ENCODE results near the gene MAP2. TPM values are rescaled to one million over a fixed set of nuclear protein-coding genes. Genes with fewer than 3 reads are reported as not detected.

The MAP2 gene
- total and polyA plus RNA-seq, 2 experiments from 2014 or later, result 2.9 to 4.4 TPM

DNA sequence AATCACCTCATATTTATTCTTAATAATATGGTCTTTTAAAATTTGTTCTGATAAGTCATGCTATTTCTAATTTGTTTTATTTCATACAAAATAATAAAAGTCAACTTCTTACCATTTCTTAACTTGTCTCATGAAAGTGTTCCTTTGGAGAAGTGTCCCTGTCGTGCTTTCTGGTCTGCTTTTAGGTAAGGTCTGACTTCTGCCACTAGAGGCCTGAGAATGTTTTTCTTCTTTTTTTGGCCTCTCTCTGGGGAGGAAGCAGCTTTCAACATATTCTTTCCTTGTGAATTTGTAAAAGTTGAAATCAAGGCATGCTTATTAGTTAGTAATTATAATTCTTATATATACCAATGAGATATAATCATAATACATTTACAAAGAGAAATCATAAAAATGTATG, 39.4 kb downstream of the MAP2 start:
- DNase-seq (ENCODE audit: low spot score), result peak; percentile 40
- Mint-ChIP-seq H3K9me3 (no peaks in the 10 kb centered on the region), H3K4me3 (no peak overlapping the region), H3K36me3 (ENCODE audit: low read depth) (no peaks in the 10 kb centered on the region; the same call in 2 of the 3 replicates), H3K27ac (no peak overlapping the region), H3K4me1 (peaks cover 18% of the 10 kb centered on the region), H3K27me3 (ENCODE audit: insufficient read depth, low read depth, poor library complexity) (peaks cover 2% of the 10 kb centered on the region)
- no peak overlapping the region for H3K27ac ChIP-seq (ENCODE audit: low read depth)
- H4K20me1 ChIP-seq (replicated peaks; ENCODE audit: insufficient read depth), result no peaks in the 10 kb centered on the region
- no peak overlapping the region for H2AFZ ChIP-seq
- H3K36me3 ChIP-seq (ENCODE audit: insufficient read depth), result no peaks in the 10 kb centered on the region
- H3K4me2 ChIP-seq, result no peak overlapping the region
- H3K9me2 ChIP-seq (ENCODE audit: insufficient read depth), result no peaks in the 10 kb centered on the region
- no peaks in the 10 kb centered on the region for H3F3A ChIP-seq (replicated peaks; ENCODE audit: low read depth)
- H3K79me2 ChIP-seq (replicated peaks; ENCODE audit: insufficient read depth), result no peaks in the 10 kb centered on the region
- no peaks in the 10 kb centered on the region for H3K27me3 ChIP-seq (ENCODE audit: insufficient read depth)
- peak; percentile 63 for ATAC-seq
- no peak overlapping the region for H3K4me3 ChIP-seq
- H3K4me1 ChIP-seq (ENCODE audit: insufficient read depth), result peaks cover 8% of the 10 kb centered on the region
- TF ChIP-seq, protein P1, sequence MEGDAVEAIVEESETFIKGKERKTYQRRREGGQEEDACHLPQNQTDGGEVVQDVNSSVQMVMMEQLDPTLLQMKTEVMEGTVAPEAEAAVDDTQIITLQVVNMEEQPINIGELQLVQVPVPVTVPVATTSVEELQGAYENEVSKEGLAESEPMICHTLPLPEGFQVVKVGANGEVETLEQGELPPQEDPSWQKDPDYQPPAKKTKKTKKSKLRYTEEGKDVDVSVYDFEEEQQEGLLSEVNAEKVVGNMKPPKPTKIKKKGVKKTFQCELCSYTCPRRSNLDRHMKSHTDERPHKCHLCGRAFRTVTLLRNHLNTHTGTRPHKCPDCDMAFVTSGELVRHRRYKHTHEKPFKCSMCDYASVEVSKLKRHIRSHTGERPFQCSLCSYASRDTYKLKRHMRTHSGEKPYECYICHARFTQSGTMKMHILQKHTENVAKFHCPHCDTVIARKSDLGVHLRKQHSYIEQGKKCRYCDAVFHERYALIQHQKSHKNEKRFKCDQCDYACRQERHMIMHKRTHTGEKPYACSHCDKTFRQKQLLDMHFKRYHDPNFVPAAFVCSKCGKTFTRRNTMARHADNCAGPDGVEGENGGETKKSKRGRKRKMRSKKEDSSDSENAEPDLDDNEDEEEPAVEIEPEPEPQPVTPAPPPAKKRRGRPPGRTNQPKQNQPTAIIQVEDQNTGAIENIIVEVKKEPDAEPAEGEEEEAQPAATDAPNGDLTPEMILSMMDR (conservative IDR thresholded peaks at IDR 0.05; ENCODE audit: low read depth in 2 of 2), result peak; percentile 20 to 44; a peak in 3 of 4 replicates
- no peak for TF ChIP-seq ZNF331 (CRISPR knock-in tag; IDR thresholded peaks at IDR 0.05; ENCODE audit: low read depth)

DNA sequence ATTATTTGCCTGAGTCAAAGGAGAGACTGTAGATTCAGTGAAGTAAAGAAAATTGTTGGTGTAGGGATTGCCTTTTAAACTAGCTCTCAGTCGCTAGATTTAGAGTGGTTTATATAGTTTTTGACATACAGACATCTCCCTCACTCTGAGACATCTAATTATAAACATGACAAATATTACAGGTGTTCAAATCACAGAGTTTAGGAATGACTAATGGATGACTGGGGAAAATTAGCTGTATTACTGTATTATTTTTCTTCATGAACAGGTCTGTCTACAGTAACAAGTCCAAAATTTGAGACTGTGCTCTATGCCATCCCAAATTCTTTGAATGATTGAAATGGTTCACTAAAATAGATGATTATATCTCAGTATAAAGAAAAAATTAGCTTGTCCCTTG, 40.0 kb downstream of the MAP2 start:
- no peaks in the 10 kb centered on the region for H4K20me1 ChIP-seq (replicated peaks; ENCODE audit: insufficient read depth)
- no peaks in the 10 kb centered on the region for H3K79me2 ChIP-seq (replicated peaks; ENCODE audit: insufficient read depth)
- H3K27ac ChIP-seq (ENCODE audit: low read depth), result no peak overlapping the region
- H3K27me3 Mint-ChIP-seq (ENCODE audit: insufficient read depth, low read depth, poor library complexity), result peaks cover 2% of the 10 kb centered on the region
- H3K4me2 ChIP-seq, result no peak overlapping the region
- no peaks in the 10 kb centered on the region for H3K27me3 ChIP-seq (ENCODE audit: insufficient read depth)
- H3K4me1 ChIP-seq (ENCODE audit: insufficient read depth), result peaks cover 3% of the 10 kb centered on the region
- no peaks in the 10 kb centered on the region for H3F3A ChIP-seq (replicated peaks; ENCODE audit: low read depth)
- H3K36me3 Mint-ChIP-seq (ENCODE audit: low read depth), result no peaks in the 10 kb centered on the region; the same call in 2 of the 3 replicates
- no peaks in the 10 kb centered on the region for H3K36me3 ChIP-seq (ENCODE audit: insufficient read depth)
- no peak overlapping the region for H3K4me3 Mint-ChIP-seq
- no peak overlapping the region for H3K27ac Mint-ChIP-seq
- no peak overlapping the region for H3K4me3 ChIP-seq
- ATAC-seq, result no peak
- H3K4me1 Mint-ChIP-seq, result peaks cover 12% of the 10 kb centered on the region
- H3K9me3 Mint-ChIP-seq, result no peaks in the 10 kb centered on the region
- no peaks in the 10 kb centered on the region for H3K9me2 ChIP-seq (ENCODE audit: insufficient read depth)
- no peak overlapping the region for H2AFZ ChIP-seq
- no peak for DNase-seq (ENCODE audit: low spot score)
- no peak for TF ChIP-seq EZH2 (IDR thresholded peaks at IDR 0.05; ENCODE audit: low read depth, unreplicated experiment)
- TF ChIP-seq, protein P2, sequence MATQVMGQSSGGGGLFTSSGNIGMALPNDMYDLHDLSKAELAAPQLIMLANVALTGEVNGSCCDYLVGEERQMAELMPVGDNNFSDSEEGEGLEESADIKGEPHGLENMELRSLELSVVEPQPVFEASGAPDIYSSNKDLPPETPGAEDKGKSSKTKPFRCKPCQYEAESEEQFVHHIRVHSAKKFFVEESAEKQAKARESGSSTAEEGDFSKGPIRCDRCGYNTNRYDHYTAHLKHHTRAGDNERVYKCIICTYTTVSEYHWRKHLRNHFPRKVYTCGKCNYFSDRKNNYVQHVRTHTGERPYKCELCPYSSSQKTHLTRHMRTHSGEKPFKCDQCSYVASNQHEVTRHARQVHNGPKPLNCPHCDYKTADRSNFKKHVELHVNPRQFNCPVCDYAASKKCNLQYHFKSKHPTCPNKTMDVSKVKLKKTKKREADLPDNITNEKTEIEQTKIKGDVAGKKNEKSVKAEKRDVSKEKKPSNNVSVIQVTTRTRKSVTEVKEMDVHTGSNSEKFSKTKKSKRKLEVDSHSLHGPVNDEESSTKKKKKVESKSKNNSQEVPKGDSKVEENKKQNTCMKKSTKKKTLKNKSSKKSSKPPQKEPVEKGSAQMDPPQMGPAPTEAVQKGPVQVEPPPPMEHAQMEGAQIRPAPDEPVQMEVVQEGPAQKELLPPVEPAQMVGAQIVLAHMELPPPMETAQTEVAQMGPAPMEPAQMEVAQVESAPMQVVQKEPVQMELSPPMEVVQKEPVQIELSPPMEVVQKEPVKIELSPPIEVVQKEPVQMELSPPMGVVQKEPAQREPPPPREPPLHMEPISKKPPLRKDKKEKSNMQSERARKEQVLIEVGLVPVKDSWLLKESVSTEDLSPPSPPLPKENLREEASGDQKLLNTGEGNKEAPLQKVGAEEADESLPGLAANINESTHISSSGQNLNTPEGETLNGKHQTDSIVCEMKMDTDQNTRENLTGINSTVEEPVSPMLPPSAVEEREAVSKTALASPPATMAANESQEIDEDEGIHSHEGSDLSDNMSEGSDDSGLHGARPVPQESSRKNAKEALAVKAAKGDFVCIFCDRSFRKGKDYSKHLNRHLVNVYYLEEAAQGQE (IDR thresholded peaks at IDR 0.05; ENCODE audit: unreplicated experiment), result no peak
- TF ChIP-seq, protein P3, sequence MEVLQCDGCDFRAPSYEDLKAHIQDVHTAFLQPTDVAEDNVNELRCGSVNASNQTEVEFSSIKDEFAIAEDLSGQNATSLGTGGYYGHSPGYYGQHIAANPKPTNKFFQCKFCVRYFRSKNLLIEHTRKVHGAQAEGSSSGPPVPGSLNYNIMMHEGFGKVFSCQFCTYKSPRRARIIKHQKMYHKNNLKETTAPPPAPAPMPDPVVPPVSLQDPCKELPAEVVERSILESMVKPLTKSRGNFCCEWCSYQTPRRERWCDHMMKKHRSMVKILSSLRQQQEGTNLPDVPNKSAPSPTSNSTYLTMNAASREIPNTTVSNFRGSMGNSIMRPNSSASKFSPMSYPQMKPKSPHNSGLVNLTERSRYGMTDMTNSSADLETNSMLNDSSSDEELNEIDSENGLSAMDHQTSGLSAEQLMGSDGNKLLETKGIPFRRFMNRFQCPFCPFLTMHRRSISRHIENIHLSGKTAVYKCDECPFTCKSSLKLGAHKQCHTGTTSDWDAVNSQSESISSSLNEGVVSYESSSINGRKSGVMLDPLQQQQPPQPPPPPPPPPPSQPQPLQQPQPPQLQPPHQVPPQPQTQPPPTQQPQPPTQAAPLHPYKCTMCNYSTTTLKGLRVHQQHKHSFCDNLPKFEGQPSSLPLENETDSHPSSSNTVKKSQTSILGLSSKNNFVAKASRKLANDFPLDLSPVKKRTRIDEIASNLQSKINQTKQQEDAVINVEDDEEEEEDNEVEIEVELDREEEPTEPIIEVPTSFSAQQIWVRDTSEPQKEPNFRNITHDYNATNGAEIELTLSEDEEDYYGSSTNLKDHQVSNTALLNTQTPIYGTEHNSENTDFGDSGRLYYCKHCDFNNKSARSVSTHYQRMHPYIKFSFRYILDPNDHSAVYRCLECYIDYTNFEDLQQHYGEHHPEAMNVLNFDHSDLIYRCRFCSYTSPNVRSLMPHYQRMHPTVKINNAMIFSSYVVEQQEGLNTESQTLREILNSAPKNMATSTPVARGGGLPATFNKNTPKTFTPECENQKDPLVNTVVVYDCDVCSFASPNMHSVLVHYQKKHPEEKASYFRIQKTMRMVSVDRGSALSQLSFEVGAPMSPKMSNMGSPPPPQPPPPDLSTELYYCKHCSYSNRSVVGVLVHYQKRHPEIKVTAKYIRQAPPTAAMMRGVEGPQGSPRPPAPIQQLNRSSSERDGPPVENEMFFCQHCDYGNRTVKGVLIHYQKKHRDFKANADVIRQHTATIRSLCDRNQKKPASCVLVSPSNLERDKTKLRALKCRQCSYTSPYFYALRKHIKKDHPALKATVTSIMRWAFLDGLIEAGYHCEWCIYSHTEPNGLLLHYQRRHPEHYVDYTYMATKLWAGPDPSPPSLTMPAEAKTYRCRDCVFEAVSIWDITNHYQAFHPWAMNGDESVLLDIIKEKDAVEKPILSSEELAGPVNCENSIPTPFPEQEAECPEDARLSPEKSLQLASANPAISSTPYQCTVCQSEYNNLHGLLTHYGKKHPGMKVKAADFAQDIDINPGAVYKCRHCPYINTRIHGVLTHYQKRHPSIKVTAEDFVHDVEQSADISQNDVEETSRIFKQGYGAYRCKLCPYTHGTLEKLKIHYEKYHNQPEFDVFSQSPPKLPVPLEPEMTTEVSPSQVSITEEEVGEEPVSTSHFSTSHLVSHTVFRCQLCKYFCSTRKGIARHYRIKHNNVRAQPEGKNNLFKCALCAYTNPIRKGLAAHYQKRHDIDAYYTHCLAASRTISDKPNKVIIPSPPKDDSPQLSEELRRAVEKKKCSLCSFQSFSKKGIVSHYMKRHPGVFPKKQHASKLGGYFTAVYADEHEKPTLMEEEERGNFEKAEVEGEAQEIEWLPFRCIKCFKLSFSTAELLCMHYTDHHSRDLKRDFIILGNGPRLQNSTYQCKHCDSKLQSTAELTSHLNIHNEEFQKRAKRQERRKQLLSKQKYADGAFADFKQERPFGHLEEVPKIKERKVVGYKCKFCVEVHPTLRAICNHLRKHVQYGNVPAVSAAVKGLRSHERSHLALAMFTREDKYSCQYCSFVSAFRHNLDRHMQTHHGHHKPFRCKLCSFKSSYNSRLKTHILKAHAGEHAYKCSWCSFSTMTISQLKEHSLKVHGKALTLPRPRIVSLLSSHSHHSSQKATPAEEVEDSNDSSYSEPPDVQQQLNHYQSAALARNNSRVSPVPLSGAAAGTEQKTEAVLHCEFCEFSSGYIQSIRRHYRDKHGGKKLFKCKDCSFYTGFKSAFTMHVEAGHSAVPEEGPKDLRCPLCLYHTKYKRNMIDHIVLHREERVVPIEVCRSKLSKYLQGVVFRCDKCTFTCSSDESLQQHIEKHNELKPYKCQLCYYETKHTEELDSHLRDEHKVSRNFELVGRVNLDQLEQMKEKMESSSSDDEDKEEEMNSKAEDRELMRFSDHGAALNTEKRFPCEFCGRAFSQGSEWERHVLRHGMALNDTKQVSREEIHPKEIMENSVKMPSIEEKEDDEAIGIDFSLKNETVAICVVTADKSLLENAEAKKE (CRISPR knock-in tag; IDR thresholded peaks at IDR 0.05), result no peak
- no peak for TF ChIP-seq ZNF331 (CRISPR knock-in tag; IDR thresholded peaks at IDR 0.05; ENCODE audit: low read depth)
- no peak for TF ChIP-seq NANOG (IDR thresholded peaks at IDR 0.05; ENCODE audit: borderline replicate concordance)
- no peak for TF ChIP-seq EZH2phosphoT487 (IDR thresholded peaks at IDR 0.05; ENCODE audit: unreplicated experiment)
- no peak for TF ChIP-seq POLR2AphosphoS5 (IDR thresholded peaks at IDR 0.05; ENCODE audit: low read depth)
- TF ChIP-seq ZNF114 (CRISPR knock-in tag; IDR thresholded peaks at IDR 0.05), result no peak

Data from GM23338 (cell line).